Measurements from ENCODE around the gene CTCFL. TPM values are rescaled to one million over a fixed set of nuclear protein-coding genes. Genes with fewer than 3 reads are reported as not detected.

CTCFL gene
- total RNA-seq, 1 donor from 2014 or later, result not detected

GRCh38 chr20:57560554-57561355, 35.8 kb upstream of the CTCFL start, which contains the start of gene PCK1:
TSS of gene PCK1 (plus strand) at chr20:57561110. CDS start at chr20:57561412, 302 bp downstream.
- Mint-ChIP-seq H3K36me3 (no peaks in the 10 kb centered on the region), H3K9me3 (peaks cover 2% of the 10 kb centered on the region), H3K27ac (no peak within 1 kb of the TSS), H3K4me3 (no peak within 1 kb of the TSS), H3K4me1 (no peaks in the 10 kb centered on the region), H3K27me3 (ENCODE audit: insufficient read depth, low read depth) (peaks cover 7% of the 10 kb centered on the region)
- Histone ChIP-seq H4K20me1 (ENCODE audit: low read depth) (no peaks in the 10 kb centered on the region), H3K9me3 (ENCODE audit: low read depth) (no peaks in the 10 kb centered on the region), H3K4me3 (no peak within 1 kb of the TSS), H3K27me3 (no peaks in the 10 kb centered on the region), H3K9ac (no peak within 1 kb of the TSS), H3F3A (ENCODE audit: low read depth) (no peaks in the 10 kb centered on the region), H3K4me2 (no peak within 1 kb of the TSS), H3K79me2 (ENCODE audit: low read depth) (no peaks in the 10 kb centered on the region), H3K27ac (no peak within 1 kb of the TSS), H3K36me3 (no peaks in the 10 kb centered on the region), H2AFZ (replicated peaks) (no peak within 1 kb of the TSS), H3K4me1 (no peaks in the 10 kb centered on the region)
- DNase-seq (ENCODE audit: low spot score), result no peak
- TF ChIP-seq EZH2 (IDR thresholded peaks at IDR 0.05) (no peak), EZH2phosphoT487 (IDR thresholded peaks at IDR 0.05) (no peak), CTCF (IDR thresholded peaks at IDR 0.05) (no peak)

- no peak for TF ChIP-seq EZH2 (IDR thresholded peaks at IDR 0.05)
- TF ChIP-seq EZH2phosphoT487 (IDR thresholded peaks at IDR 0.05), result no peak
- no peak for TF ChIP-seq CTCF (IDR thresholded peaks at IDR 0.05)
- H2AFZ ChIP-seq (replicated peaks), result no peak overlapping the region
- H3K9me3 Mint-ChIP-seq, result peaks cover 2% of the 10 kb centered on the region
- no peaks in the 10 kb centered on the region for H3K27me3 ChIP-seq
- no peaks in the 10 kb centered on the region for H3K36me3 Mint-ChIP-seq
- no peak overlapping the region for H3K27ac Mint-ChIP-seq
- no peak overlapping the region for H3K9ac ChIP-seq
- no peaks in the 10 kb centered on the region for H4K20me1 ChIP-seq (ENCODE audit: low read depth)
- no peaks in the 10 kb centered on the region for H3K9me3 ChIP-seq (ENCODE audit: low read depth)
- H3K4me3 ChIP-seq, result no peak overlapping the region
- H3K79me2 ChIP-seq (ENCODE audit: low read depth), result no peaks in the 10 kb centered on the region
- DNase-seq (ENCODE audit: low spot score), result no peak
- no peaks in the 10 kb centered on the region for H3K36me3 ChIP-seq
- H3K27ac ChIP-seq, result no peak overlapping the region
- no peak overlapping the region for H3K4me3 Mint-ChIP-seq
- no peaks in the 10 kb centered on the region for H3K4me1 ChIP-seq
- H3K27me3 Mint-ChIP-seq (ENCODE audit: insufficient read depth, low read depth), result peaks cover 7% of the 10 kb centered on the region
- peaks cover 7% of the 10 kb centered on the region for H3K4me1 Mint-ChIP-seq
- H3K4me2 ChIP-seq, result no peak overlapping the region
- H3F3A ChIP-seq (ENCODE audit: low read depth), result no peaks in the 10 kb centered on the region
Measured at GRCh38 chr20:57559658-57560553, 35.0 kb upstream of the CTCFL start.

- no peaks in the 10 kb centered on the region for H3K36me3 Mint-ChIP-seq
- H3K4me3 Mint-ChIP-seq, result no peak overlapping the region
- Histone ChIP-seq H3K27me3 (no peaks in the 10 kb centered on the region), H3K4me1 (no peaks in the 10 kb centered on the region), H2AFZ (replicated peaks) (no peak overlapping the region), H3K9ac (no peak overlapping the region), H3K4me3 (no peak overlapping the region), H3K27ac (no peak overlapping the region), H4K20me1 (ENCODE audit: low read depth) (no peaks in the 10 kb centered on the region), H3K4me2 (no peak overlapping the region), H3K36me3 (no peaks in the 10 kb centered on the region), H3K79me2 (ENCODE audit: low read depth) (no peaks in the 10 kb centered on the region), H3K9me3 (ENCODE audit: low read depth) (no peaks in the 10 kb centered on the region), H3F3A (ENCODE audit: low read depth) (no peaks in the 10 kb centered on the region)
- TF ChIP-seq CTCF (IDR thresholded peaks at IDR 0.05), result no peak
- no peak for TF ChIP-seq EZH2phosphoT487 (IDR thresholded peaks at IDR 0.05)
- no peak for TF ChIP-seq EZH2 (IDR thresholded peaks at IDR 0.05)
- peaks cover 9% of the 10 kb centered on the region for H3K4me1 Mint-ChIP-seq
- H3K9me3 Mint-ChIP-seq, result peaks cover 2% of the 10 kb centered on the region
- H3K27me3 Mint-ChIP-seq (ENCODE audit: insufficient read depth, low read depth), result peaks cover 7% of the 10 kb centered on the region
- H3K27ac Mint-ChIP-seq, result no peak overlapping the region
- DNase-seq (ENCODE audit: low spot score), result no peak
Measured at GRCh38 chr20:57559289-57559634, 34.3 kb upstream of the CTCFL start.

Measured in neural progenitor cell (in vitro differentiated cells).